ENCODE results near the gene CD160.
"Not testable (repeated sequence)": the region's sequence is repeated elsewhere in the genome, so short reads cannot be mapped to it uniquely, and the experiment has no call there.

Gene CD160

GRCh38 chr1:145760395-145760949 lies 41.2 kb downstream of the CD160 start:
- DNase-seq = not testable (repeated sequence)

DNA sequence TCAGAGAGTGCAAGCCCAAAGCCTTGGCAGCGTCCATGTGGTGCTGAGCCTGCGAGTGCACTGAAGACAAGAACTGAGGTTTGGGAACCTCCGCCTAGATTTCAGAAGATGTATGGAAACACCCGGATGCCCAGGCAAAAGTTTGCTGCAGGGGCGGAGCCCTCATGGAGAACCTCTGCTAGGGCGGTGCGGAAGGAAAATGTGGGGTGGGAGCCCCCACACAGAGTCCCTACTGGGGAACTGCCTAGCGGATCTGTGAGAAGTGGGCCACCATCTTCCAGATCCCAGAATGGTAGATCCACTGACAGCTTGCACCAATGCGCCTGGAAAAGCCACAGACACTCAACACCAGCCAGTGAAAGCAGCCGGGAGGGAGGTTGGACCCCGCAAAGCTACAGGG lies 42.2 kb downstream of the CD160 start:
- DNase-seq = not testable (repeated sequence)

DNA sequence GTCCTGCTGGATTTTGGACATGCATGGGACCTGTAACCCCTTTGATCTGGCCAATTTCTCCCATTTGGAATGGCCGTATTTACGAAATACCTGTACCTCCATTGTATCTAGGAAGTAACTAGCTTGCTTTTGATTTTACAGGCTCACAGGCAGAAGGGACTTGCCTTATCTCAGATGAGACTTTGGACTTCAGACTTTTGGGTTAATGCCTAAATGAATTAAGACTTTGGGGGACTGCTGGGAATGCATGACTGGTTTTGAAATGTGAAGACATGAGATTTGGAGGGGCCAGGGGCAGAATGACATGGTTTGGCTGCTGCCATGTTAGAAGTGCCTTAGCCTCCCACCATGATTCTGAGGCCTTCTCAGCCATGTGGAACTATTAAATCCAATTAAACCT lies 42.7 kb downstream of the CD160 start:
- DNase-seq = not testable (repeated sequence)

GRCh38 chr1:145764231-145764940 lies 45.1 kb downstream of the CD160 start:
- DNase-seq = not testable (repeated sequence)

DNA sequence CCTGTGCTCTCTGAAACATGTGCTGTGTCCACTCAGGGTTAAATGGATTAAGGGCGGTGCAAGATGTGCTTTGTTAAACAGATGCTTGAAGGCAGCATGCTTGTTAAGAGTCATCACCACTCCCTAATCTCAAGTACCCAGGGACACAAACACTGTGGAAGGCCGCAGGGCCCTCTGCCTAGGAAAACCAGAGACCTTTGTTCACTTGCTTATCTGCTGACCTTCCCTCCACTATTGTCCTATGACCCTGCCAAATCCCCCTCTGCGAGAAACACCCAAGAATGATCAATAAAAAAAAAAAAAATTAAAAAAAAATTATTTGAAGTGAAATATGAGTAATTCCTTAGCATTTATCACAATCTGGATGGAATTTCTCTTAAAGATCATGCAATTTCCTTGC lies 45.8 kb downstream of the CD160 start:
- DNase-seq = not testable (repeated sequence)

GRCh38 chr1:145765585-145766360 lies 46.5 kb downstream of the CD160 start:
- not testable (repeated sequence) for DNase-seq

- DNase-seq = not testable (repeated sequence)
These were observed 47.6 kb downstream of the CD160 start for GRCh38 chr1:145766926-145767325.

DNA sequence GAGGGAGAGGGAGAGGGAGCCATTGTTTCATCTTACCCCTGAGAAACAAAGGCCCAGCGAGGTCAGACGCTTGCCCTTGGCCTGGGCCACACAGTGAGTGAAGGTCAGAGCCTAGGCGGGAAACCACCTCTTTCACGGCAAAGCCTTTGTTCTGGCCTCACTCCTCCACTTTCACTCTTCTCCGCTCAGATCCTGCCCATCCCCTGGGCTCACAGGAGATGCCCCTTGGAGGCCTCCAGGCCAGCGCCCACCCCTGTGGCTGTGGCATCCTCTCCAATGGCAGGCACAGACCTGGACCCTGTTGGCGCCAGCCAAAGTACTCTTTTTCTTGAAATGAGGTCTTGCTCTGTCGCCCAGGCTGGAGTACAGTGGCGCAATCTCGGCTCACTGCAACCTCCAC lies 48.7 kb downstream of the CD160 start:
- not testable (repeated sequence) for DNase-seq

GRCh38 chr1:145771056-145771455 lies 51.8 kb downstream of the CD160 start:
- no peak for DNase-seq

- DNase-seq = no peak
These were observed 54.1 kb downstream of the CD160 start for GRCh38 chr1:145773423-145773822.

- DNase-seq = no peak
These were observed 58.3 kb downstream of the CD160 start for GRCh38 chr1:145777357-145778145.

DNA sequence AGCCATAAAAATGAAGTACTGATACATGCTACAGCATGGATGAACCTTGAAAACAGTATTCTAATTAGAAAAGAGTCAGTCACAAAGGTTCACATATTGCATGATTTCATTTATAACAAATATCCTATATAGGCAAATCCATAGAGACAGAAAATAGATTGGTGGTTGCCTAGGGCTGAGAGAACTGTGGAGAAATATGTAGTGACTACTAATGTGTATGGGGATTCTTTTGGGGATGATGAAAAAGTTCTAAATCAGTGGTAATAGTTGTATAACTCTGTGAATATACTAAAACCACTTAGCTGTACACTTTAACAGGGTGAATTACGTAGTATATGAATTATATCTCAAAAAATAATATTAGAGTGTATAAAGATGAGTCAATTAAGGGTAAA lies 58.8 kb downstream of the CD160 start:
- DNase-seq = no peak

- DNase-seq = no peak
These were observed 63.2 kb downstream of the CD160 start for GRCh38 chr1:145782272-145783099.

DNA sequence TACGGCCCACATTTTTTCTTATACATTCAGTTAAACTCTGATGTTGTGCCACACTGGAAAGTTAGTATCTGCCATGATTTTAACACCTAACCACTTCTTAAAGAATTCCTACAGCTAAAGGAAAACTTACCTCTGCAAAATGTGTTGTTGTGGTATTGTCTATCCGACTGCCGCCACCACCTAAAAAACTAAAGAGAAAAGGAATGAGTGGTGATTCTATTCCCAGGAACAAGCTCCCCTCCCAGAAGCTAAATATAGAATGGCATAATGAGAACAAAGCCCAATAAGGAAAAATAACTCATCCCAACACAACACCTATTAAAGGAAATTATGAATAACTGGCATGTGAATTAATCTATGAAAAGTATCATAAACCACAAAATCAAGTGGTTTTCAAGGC lies 65.1 kb downstream of the CD160 start:
- no peak for DNase-seq

GRCh38 chr1:145785547-145785946 lies 66.2 kb downstream of the CD160 start:
- DNase-seq = no peak

DNA sequence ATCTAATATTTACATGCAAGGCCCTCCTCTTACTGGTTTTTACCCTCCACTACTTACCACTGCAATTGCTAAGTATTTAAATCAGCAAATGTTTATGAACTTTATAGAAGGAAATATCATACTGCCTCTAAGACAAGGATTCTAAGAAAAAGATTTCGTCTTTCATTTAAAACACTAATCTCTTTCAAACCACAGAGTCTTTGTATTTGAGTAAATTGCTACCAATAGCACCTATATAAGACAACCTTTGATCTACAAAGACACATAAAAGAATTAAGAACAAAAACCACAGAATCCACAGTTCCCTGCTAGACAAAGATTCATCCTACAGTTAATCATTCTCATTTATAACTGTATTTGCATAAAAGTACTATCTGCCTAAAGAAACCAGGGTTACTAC lies 67.0 kb downstream of the CD160 start:
- no peak for DNase-seq

DNA sequence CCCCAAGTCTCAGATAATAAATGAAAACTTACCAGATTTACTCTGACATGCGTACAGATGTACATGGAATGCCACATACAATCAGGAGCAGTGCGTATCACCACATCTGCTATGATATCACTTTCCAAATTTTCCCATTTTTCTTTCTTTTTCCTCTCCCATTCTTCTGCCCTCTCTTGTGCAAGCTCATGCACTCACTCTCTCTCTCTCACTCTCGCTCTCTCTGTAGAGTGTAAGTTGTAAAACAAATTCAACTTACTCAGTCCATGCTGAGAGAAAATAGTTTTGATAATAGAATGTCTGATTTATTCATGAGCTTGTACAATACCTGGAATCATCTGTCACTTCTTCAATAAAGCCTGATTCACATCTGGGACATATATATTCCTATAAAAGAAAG lies 69.3 kb downstream of the CD160 start:
- DNase-seq = no peak
